Right renal pelvis (tissue), 4 donors: ENCODE results near the gene FASN. TPM values are rescaled to one million over a fixed set of nuclear protein-coding genes. Genes with fewer than 3 reads are reported as not detected.
"Not testable (repeated sequence)": the region's sequence is repeated elsewhere in the genome, so short reads cannot be mapped to it uniquely, and the experiment has no call there.

Experiments
- DNase-seq, 4 donors: peaks; one replicate each; pipeline ENCODE4 v3.0.0-alpha.2; 2013; ENCODE audit warnings: low read depth in 4 of 4, low spot score in 3 of 4, missing footprints in 1 of 4
- polyA plus RNA-seq, 4 donors: library from polyadenylated mRNA; unstranded; fragments of 120-200 nt; gene quantifications; one replicate each; pipeline ENCODE4 v1.2.1, GENCODE V29; 2013; ENCODE audit not compliant: insufficient read length in 4 of 4

Gene FASN
- polyA plus RNA-seq = 10 to 100 TPM; 30.0 to 52.8 (median 37.3) TPM

- DNase-seq = peak; percentile 86 to 90 (median 88)
Measured at GRCh38 chr17:82098169-82098938, at the start of gene FASN. TSS of gene FASN (minus strand) at chr17:82098236. CDS start at chr17:82096445, 1,791 bp downstream.

- no peak for DNase-seq
Measured at GRCh38 chr17:82146663-82147654, 48.9 kb upstream of the FASN start.

GRCh38 chr17:82145550-82146155 is 47.6 kb upstream of the FASN start:
- no peak for DNase-seq

GRCh38 chr17:82143333-82143732 is 45.3 kb upstream of the FASN start:
- no peak for DNase-seq

- DNase-seq = not testable (repeated sequence)
Measured at GRCh38 chr17:82139961-82140360, 41.9 kb upstream of the FASN start.

GRCh38 chr17:82138511-82138992 is 40.5 kb upstream of the FASN start:
- DNase-seq = no peak

- DNase-seq = no peak
Measured at GRCh38 chr17:82134101-82134500, 36.1 kb upstream of the FASN start.

- not testable (repeated sequence) for DNase-seq
Measured at GRCh38 chr17:82133166-82133953, 35.3 kb upstream of the FASN start.

GRCh38 chr17:82129095-82129494 is 31.1 kb upstream of the FASN start:
- no peak for DNase-seq

GRCh38 chr17:82128287-82128686 is 30.3 kb upstream of the FASN start:
- DNase-seq = no peak

- no peak for DNase-seq
Measured at GRCh38 chr17:82127704-82128103, 29.7 kb upstream of the FASN start.

GRCh38 chr17:82127315-82127595 is 29.2 kb upstream of the FASN start:
- no peak for DNase-seq

- no peak for DNase-seq
Measured at GRCh38 chr17:82126556-82127314, 28.7 kb upstream of the FASN start.

- DNase-seq = no peak
Measured at GRCh38 chr17:82124101-82124500, 26.1 kb upstream of the FASN start.

- DNase-seq = no peak
Measured at GRCh38 chr17:82121660-82122629, 23.9 kb upstream of the FASN start.

- no peak for DNase-seq
Measured at GRCh38 chr17:82121246-82121645, 23.2 kb upstream of the FASN start.

GRCh38 chr17:82120148-82120547 is 22.1 kb upstream of the FASN start:
- no peak for DNase-seq

GRCh38 chr17:82118815-82119380 is 20.9 kb upstream of the FASN start:
- DNase-seq = no peak
